Stimulated activated CD8-positive, alpha-beta memory T cell treated with anti-CD3 and anti-CD28 coated beads, Interleukin-4, amount 100 ng/mL, for 1 hour (primary cell): ENCODE measurements around the gene PRAMEF20.

Experiments used
- DNase-seq, 2 donors: peaks; one replicate each; pipeline ENCODE4 v3.0.0-alpha.2; 2020; ENCODE audit warnings: low read depth in 2 of 2, low spot score in 1 of 2

PRAMEF20 gene

DNA sequence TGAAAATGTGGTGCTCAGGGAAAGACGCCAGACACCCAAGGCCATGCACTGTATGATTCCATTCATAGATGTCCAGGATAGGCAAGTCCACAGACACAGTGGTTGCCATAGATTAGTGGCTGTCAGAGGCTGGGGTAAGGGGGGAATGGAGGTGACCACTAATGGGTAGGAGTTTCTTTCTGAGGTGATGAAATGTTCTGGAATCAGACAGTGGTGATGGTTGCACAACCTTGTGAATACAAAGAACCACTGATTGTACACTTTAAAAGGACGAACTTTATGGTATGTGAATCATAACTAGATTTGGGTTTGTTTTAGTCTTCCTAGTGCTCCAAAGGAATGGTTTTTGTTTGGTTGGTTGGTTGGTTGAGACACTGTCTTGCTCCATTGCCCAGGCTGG lies 51.7 kb downstream of the PRAMEF20 start:
- no peak for DNase-seq

- no peak for DNase-seq
These were observed 52.4 kb downstream of the PRAMEF20 start for GRCh38 chr1:13462682-13463081.

DNA sequence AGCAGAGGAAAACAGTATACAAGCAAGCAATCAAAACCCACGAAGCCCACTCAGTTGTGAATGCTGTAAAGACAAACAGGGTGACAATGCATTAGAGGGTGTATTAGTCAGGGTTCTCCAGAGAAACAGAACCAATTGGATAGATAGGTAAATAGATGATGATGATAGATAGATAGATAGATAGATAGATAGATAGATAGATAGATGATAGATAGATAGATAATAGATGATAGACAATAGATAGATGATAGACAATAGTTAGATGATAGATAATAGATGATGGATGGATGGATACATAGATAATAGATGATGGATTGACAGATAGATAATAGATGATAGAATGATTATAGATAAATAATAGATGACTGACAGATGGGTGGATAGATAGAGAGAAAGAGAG lies 55.3 kb downstream of the PRAMEF20 start:
- no peak for DNase-seq

DNA sequence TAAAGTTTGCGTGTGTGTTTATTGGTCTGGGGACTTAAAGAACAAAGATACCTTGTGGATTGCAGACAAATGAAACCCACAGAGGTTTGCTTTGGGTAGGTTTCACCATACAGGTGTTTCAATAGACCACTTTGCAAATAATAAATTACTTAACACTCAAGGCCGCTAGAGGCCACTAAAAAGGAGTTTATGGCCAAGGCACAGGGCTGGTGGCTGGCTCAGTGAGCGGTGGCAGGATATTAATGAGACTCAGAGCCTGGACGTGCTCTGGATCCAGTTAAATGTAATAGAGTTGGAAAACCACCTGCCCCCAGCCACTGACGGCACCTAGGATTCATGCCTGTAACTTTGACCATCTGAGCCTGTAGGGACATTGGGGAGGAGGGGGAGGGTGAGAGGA lies 59.1 kb downstream of the PRAMEF20 start:
- DNase-seq: no peak
